ENCODE measurements around the gene IQSEC1. TPM values are rescaled to one million over a fixed set of nuclear protein-coding genes. Genes with fewer than 3 reads are reported as not detected.

The IQSEC1 gene
- total RNA-seq, 4 donors from 2014 or later = 13.7 to 59.4 (median 35.5) TPM

DNA sequence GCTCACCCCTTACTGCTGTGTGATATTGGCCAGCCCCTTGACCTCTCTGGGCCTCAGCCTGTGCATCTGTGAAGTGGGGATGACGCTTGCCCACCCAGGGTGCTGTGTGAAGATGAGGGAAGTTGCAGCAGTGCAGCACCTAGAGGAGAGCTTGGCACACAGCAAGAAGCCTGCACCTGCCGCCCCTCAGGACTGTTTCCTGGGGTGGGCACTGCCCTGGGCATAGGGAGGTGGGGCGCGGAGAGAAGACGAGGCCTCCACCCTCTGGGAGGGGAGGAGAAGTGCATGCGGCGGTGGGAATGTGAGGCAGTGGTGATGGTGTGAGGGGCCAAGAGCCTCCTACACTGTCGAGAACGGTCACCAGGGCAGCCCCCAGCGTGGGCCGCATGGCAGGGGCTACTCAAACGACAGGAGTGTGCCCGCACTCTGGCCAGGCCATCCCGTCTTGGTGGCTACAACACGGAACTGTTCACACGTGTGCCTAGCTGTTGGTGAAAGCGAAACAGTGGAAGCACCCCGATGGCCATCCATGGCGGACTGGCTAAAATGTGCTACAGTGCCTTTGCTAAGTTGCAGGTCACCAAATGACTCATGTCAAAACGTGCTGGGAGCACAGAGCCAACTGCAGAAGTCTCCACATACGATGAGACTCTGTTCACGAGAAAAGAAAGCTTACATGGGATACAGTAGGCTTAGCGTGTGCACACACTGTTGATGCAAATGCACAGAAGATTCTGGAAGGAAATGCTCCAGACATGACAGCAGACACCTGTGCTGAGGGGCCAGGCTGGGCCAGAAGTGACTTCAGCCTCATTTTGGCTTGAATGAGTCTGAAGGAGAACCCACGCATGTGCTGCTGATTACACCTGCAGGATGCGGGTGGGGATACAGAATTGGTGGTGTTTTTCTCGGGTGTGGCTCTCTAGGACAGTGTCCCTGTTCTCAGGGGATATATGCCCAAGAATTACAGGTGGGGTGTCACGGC is 40.4 kb upstream of the IQSEC1 start:
- TF ChIP-seq, protein P1, sequence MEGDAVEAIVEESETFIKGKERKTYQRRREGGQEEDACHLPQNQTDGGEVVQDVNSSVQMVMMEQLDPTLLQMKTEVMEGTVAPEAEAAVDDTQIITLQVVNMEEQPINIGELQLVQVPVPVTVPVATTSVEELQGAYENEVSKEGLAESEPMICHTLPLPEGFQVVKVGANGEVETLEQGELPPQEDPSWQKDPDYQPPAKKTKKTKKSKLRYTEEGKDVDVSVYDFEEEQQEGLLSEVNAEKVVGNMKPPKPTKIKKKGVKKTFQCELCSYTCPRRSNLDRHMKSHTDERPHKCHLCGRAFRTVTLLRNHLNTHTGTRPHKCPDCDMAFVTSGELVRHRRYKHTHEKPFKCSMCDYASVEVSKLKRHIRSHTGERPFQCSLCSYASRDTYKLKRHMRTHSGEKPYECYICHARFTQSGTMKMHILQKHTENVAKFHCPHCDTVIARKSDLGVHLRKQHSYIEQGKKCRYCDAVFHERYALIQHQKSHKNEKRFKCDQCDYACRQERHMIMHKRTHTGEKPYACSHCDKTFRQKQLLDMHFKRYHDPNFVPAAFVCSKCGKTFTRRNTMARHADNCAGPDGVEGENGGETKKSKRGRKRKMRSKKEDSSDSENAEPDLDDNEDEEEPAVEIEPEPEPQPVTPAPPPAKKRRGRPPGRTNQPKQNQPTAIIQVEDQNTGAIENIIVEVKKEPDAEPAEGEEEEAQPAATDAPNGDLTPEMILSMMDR (IDR thresholded peaks at IDR 0.05) = no peak
- no peak for TF ChIP-seq POLR2A (IDR thresholded peaks at IDR 0.05)
- Histone ChIP-seq H3K4me3 (no peak overlapping the region), H3K36me3 (no peaks in the 10 kb centered on the region), H3K4me1 (peaks cover 0 to 21% (median 5%) of the 10 kb centered on the region in 4 donors), H3K27ac (peak overlapping the region in 1 of 4 donors; percentile 82), H3K9me3 (no peaks in the 10 kb centered on the region), H3K27me3 (no peaks in the 10 kb centered on the region)
- peak in 2 of 3 donors; percentile 29 to 46 for DNase-seq

DNA sequence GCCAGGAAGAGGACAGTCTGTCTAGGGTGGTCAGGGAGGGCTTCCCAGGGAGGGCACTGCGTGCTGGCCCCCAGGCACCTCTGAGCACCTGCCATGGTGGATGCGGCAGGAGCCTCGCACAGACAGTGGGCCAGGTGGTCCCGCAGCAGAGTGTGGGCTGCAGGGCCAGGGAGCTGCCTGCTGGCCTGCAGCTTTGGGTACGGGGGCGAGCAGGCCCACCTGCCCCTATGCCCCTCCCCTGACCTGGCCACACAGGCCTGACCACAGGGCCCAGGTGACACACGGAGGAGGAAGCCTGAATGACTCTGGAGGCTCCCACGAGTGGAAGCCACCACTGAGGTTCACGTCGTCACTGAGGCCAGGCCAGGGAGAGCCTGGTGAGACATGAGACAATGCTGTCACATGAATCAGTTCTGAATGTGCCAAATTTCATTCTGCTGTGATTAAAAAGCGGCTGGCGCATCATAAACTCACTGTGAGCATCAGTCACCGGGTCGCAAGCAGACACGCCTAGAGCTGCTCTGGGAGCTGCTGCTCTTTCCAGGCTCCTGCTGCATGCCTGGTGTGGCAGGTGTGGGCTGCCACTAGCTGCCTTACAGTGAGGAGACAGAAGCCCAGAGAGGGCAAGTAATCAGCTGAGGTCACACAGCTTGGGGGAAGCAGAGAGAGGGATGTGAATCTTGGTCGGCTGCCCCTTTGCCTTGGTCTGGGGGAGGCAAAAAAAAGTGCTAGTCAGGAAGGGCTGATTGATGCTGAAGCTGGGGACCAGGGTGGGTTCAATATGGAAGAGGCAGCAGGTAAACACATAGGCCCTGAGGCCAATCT is 39.5 kb upstream of the IQSEC1 start:
- peak in 1 of 3 donors; percentile 39 for DNase-seq
- TF ChIP-seq, protein P1 (IDR thresholded peaks at IDR 0.05) = no peak
- TF ChIP-seq POLR2A (IDR thresholded peaks at IDR 0.05) = no peak
- peaks cover 0 to 21% (median 5%) of the 10 kb centered on the region in 4 donors for H3K4me1 ChIP-seq
- no peak overlapping the region for H3K4me3 ChIP-seq
- no peaks in the 10 kb centered on the region for H3K27me3 ChIP-seq
- H3K36me3 ChIP-seq = no peaks in the 10 kb centered on the region
- no peaks in the 10 kb centered on the region for H3K9me3 ChIP-seq
- H3K27ac ChIP-seq = peak overlapping the region in 2 of 4 donors; percentile 12 to 82

DNA sequence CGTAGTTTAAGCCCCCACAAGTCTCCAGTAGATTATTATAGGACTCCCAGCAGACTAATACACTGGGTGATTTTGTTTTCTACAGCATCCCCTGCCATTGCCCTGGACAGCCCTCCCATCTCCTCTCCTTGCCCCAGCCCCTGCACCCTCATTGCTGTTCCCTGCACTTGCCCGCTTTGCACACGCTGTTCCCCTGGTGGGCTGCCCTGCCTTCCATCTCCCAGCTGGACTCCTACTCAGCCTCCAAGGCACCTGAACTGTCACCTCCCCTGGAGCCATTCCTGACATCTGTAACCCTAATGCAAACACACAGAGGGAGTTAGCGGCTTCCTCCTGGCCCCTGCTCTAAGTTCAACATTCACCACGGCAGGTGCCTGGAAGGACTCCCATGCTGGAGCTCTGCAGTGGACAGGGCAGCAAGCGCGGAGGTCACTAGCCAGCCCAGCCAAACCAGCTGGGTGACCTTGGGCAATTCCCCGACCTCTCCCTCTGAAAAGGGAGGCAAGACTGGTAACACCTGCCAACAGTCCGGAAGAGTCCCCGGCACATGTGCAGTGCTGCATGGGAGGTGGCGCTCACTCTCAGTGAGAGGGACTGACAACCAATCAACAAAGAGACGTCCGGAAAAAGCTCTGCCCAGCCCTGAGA is 38.8 kb upstream of the IQSEC1 start:
- no peak for TF ChIP-seq POLR2A (IDR thresholded peaks at IDR 0.05)
- TF ChIP-seq, protein P1 (IDR thresholded peaks at IDR 0.05) = no peak
- Histone ChIP-seq H3K9me3 (no peaks in the 10 kb centered on the region), H3K27me3 (no peaks in the 10 kb centered on the region), H3K4me1 (peaks cover 0 to 21% (median 5%) of the 10 kb centered on the region in 4 donors), H3K4me3 (no peak overlapping the region), H3K27ac (peak overlapping the region in 3 of 4 donors; percentile 12 to 82 (median 78)), H3K36me3 (no peaks in the 10 kb centered on the region)
- DNase-seq = peak in 2 of 3 donors; percentile 45 to 46

DNA sequence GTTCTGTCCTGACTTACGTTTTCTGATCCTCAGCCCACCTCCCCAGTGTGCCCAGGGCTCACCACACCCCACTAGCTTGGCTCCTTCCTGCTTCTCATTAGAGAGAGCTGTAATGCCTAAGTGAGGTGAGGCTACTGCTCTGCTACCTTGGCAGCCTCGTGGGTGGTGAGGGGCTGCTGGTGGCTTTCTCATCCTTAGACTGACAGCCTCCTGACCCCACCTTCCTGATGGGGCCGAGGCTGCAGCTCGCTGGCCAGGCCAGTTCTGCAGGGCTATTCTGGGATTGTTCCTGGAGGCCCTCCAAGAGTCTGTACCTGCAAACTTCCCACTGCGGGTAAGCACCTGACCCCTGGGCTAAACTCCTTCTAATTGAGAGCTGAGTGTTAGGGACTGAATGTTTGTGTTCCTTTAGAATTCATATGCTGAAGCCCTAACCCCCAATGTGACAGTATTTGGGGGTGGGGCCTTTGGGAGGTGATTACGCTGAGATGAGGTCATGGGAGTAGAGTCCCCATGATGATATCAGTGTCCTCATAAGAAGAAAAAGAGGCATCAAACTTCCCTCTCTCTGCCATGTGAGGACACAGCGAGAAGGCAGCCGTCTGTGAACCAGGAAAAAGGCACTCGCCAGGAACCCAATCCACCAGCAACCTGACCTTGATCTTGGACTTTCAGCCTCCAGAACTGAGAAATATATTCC is 38.1 kb upstream of the IQSEC1 start:
- TF ChIP-seq, protein P1 (IDR thresholded peaks at IDR 0.05) = no peak
- no peak for TF ChIP-seq POLR2A (IDR thresholded peaks at IDR 0.05)
- no peak overlapping the region for H3K4me3 ChIP-seq
- peaks cover 0 to 21% (median 5%) of the 10 kb centered on the region in 4 donors for H3K4me1 ChIP-seq
- H3K36me3 ChIP-seq = no peaks in the 10 kb centered on the region
- H3K9me3 ChIP-seq = no peaks in the 10 kb centered on the region
- H3K27me3 ChIP-seq = no peaks in the 10 kb centered on the region
- H3K27ac ChIP-seq = peak overlapping the region in 3 of 4 donors; percentile 39 to 82 (median 78)
- peak; percentile 36 to 53 (median 42) for DNase-seq

Measured in Peyer's patch (tissue), 4 donors.